GM23248 (cell line): ENCODE data around the gene FAM168B. TPM values are rescaled to one million over a fixed set of nuclear protein-coding genes. Genes with fewer than 3 reads are reported as not detected.

Experiments
- DNase-seq: peaks from one replicate; pipeline ENCODE4 v3.0.0-alpha.2; 2015
- H2AFZ ChIP-seq: fragments of 200-600 bp; sonication (generic); 2 replicates; pipeline ENCODE4 v1.6.1; 2016; ENCODE audit warnings: antibody characterized with exemption
- H3F3A ChIP-seq: fragments of 200-600 bp; sonication (generic); 2 replicates; pipeline ENCODE4 v1.6.1; 2016; ENCODE audit warnings: mild to moderate bottlenecking, antibody characterized with exemption, mixed run types; ENCODE audit not compliant: insufficient read depth
- H3K27ac ChIP-seq: fragments of 200-600 bp; sonication (generic); 2 replicates; pipeline ENCODE4 v1.5.1; 2016; ENCODE audit warnings: mild to moderate bottlenecking
- H3K27me3 ChIP-seq: fragments of 200-600 bp; sonication (generic); replicated peaks from 2 replicates; pipeline ENCODE4 v1.6.1; 2016; ENCODE audit warnings: mild to moderate bottlenecking; ENCODE audit not compliant: insufficient read depth
- H3K36me3 ChIP-seq: fragments of 200-600 bp; sonication (generic); 2 replicates; pipeline ENCODE4 v1.6.1; 2016; ENCODE audit warnings: low read depth, mild to moderate bottlenecking
- H3K4me1 ChIP-seq: fragments of 200-600 bp; sonication (generic); 2 replicates; pipeline ENCODE4 v1.6.1; 2016; ENCODE audit warnings: mild to moderate bottlenecking; ENCODE audit not compliant: insufficient read depth
- H3K4me2 ChIP-seq: fragments of 200-600 bp; sonication (generic); one replicate; pipeline ENCODE4 v1.6.1; 2016; ENCODE audit warnings: mild to moderate bottlenecking; ENCODE audit not compliant: unreplicated experiment
- H3K4me3 ChIP-seq: fragments of 200-600 bp; sonication (generic); 2 replicates; pipeline ENCODE4 v1.5.1; 2016; ENCODE audit warnings: mild to moderate bottlenecking
- H3K79me2 ChIP-seq: fragments of 200-600 bp; sonication (generic); 2 replicates; pipeline ENCODE4 v1.6.1; 2016; ENCODE audit warnings: mild to moderate bottlenecking; ENCODE audit not compliant: insufficient read depth
- H3K9ac ChIP-seq: fragments of 200-600 bp; sonication (generic); 2 replicates; pipeline ENCODE4 v1.6.1; 2016; ENCODE audit warnings: mild to moderate bottlenecking
- H3K9me2 ChIP-seq: fragments of 200-600 bp; sonication (generic); 2 replicates; pipeline ENCODE4 v1.6.1; 2016; ENCODE audit warnings: mixed run types, mild to moderate bottlenecking, moderate library complexity; ENCODE audit not compliant: insufficient read depth
- H3K9me3 ChIP-seq: fragments of 200-600 bp; sonication (generic); one replicate; pipeline ENCODE4 v1.6.1; 2017; ENCODE audit warnings: low read depth
- H4K20me1 ChIP-seq: fragments of 200-600 bp; sonication (generic); 2 replicates; pipeline ENCODE4 v1.6.0; 2016; ENCODE audit not compliant: insufficient read depth
- EZH2 ChIP-seq: fragments of 200-600 bp; sonication (generic); IDR thresholded peaks from 2 replicates; pipeline ENCODE4 v1.6.1; 2018; ENCODE audit warnings: antibody characterized with exemption, mild to moderate bottlenecking; ENCODE audit not compliant: insufficient read depth, poor library complexity, severe bottlenecking
- EZH2phosphoT487 ChIP-seq: fragments of 200-600 bp; sonication (generic); IDR thresholded peaks from 2 replicates; pipeline ENCODE4 v1.6.1; 2018; ENCODE audit warnings: antibody characterized with exemption, moderate library complexity, mild to moderate bottlenecking, low read depth; ENCODE audit not compliant: insufficient read depth
- WGBS, 2 experiments: methylation state at CpG; one replicate each; pipeline ENCODE4 v1.1.6; 2015 to 2017; ENCODE audit warnings: low lambda C conversion rate in 2 of 2, low coverage in 1 of 2; ENCODE audit errors: missing lambda C conversion rate in 2 of 2; 5-methylcytosine and 5-hydroxymethylcytosine counted together
- in situ Hi-C: fragments of 300-500 bp; cut with MboI; formaldehyde crosslinking; loops from 2 replicates; pipeline ENCODE4 v1.15.0; 2020
- polyA plus RNA-seq: library from polyadenylated mRNA; unstranded; fragments of >200 nt; fragmentation: Nextera tagmentation; extraction: Ambion mirVana; gene quantifications from 2 replicates; pipeline ENCODE4 v1.2.1, GENCODE V29; 2016
- total RNA-seq: library from RNA; depleted of rRNA; stranded (reverse); fragments of >200 nt; shearing (Covaris generic); gene quantifications from 2 replicates; pipeline ENCODE4 v1.2.3, GENCODE V29; 2014

The FAM168B gene
- total and polyA plus RNA-seq, 2 experiments from 2014 or later, result 47.6 to 125 TPM

DNA sequence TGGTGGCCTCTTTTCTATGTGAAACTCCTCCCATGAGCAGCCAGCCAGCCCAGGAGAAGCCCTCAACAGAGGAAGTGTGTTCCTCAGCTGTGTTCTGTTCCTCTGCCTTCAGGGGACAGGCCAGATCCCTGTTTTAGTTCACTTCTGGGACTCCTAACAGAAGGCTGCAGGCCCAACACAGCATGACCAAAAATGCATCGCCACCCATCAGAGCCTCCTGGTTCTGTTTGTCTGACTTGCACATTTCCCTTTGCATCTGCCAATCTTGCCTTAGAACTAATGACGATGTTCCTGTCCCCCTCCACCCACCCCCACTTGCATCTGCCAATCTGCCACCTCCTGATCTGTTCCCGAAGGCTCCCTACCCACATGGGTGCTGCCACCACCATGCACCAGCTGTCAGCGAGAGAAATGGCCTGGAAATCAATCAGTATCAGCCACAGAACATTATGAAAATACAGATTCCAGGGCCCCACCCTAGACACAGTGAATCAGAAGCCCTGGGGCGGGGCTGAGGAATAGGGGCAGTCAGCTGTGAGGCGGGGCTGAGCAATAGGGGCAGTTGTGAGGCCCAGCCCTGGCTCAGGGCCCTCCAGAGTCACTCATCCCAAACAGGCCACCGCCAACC lies 51.0 kb downstream of the FAM168B start:
- TF ChIP-seq EZH2phosphoT487 (no peak), EZH2 (no peak)
- no peak overlapping the region for H3K4me3 ChIP-seq
- H4K20me1 ChIP-seq, result no peaks in the 10 kb centered on the region
- no peak overlapping the region for H3K9ac ChIP-seq
- no peaks in the 10 kb centered on the region for H3F3A ChIP-seq
- DNase-seq, result peak; percentile 68
- no peak overlapping the region for H3K4me2 ChIP-seq
- no peaks in the 10 kb centered on the region for H3K79me2 ChIP-seq
- WGBS, 2 experiments, result 85 to 89% methylated on average over 7 of the region's 7 CpGs
- H3K27me3 ChIP-seq, result no peaks in the 10 kb centered on the region
- no peak overlapping the region for H3K27ac ChIP-seq
- no peak overlapping the region for H2AFZ ChIP-seq
- H3K9me3 ChIP-seq, result no peaks in the 10 kb centered on the region
- no peaks in the 10 kb centered on the region for H3K36me3 ChIP-seq
- H3K4me1 ChIP-seq, result peaks cover 2% of the 10 kb centered on the region; the same call in 1 of the 2 replicates
- H3K9me2 ChIP-seq, result no peaks in the 10 kb centered on the region
- in situ Hi-C loops, result no loop called here

DNA sequence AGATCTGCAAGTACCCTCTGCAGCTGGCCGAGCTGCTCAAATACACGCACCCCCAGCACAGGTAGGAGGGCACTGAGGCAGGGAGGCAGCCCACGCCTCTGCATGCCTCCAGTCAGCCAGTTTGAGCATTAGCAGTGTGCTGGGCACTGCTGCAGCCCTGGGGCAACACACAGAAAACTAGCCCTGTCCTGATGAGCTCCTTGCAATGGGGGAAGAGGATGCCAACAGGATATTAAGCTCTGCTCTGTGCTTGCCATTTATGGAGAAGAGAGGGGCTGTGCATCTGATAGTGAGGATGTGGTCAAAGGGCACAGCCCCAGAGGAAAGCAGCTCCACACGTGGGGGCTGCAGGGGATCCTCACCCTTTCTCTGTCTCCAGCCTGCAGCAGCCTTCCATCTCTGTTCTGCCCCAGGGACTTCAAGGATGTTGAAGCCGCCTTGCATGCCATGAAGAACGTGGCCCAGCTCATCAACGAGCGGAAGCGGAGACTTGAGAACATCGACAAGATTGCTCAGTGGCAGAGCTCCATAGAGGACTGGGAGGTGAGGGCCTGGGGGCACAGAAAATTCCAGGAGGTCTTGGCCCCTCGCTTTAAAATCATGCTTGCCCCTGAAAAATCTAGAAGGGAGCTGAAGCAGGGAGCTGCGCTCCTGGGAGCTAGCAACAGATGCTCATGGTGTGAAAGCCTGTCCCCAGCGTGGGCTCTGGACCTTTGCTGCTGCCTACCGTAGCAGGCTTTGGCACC lies 51.7 kb downstream of the FAM168B start:
- no peak for TF ChIP-seq EZH2phosphoT487
- TF ChIP-seq EZH2, result no peak
- H3F3A ChIP-seq, result no peaks in the 10 kb centered on the region
- peaks cover 2% of the 10 kb centered on the region; the same call in 1 of the 2 replicates for H3K4me1 ChIP-seq
- H3K9me2 ChIP-seq, result no peaks in the 10 kb centered on the region
- no peaks in the 10 kb centered on the region for H3K79me2 ChIP-seq
- DNase-seq, result no peak
- H3K4me3 ChIP-seq, result no peak overlapping the region
- H3K9ac ChIP-seq, result no peak overlapping the region
- WGBS, 2 experiments, result 90 to 94% methylated on average over 12 to 14 of the region's 14 CpGs
- no peaks in the 10 kb centered on the region for H3K36me3 ChIP-seq
- no peaks in the 10 kb centered on the region for H4K20me1 ChIP-seq
- H3K27ac ChIP-seq, result no peak overlapping the region
- H2AFZ ChIP-seq, result no peak overlapping the region
- in situ Hi-C loops, result no loop called here
- H3K4me2 ChIP-seq, result no peak overlapping the region
- H3K27me3 ChIP-seq, result no peaks in the 10 kb centered on the region
- H3K9me3 ChIP-seq, result no peaks in the 10 kb centered on the region

DNA sequence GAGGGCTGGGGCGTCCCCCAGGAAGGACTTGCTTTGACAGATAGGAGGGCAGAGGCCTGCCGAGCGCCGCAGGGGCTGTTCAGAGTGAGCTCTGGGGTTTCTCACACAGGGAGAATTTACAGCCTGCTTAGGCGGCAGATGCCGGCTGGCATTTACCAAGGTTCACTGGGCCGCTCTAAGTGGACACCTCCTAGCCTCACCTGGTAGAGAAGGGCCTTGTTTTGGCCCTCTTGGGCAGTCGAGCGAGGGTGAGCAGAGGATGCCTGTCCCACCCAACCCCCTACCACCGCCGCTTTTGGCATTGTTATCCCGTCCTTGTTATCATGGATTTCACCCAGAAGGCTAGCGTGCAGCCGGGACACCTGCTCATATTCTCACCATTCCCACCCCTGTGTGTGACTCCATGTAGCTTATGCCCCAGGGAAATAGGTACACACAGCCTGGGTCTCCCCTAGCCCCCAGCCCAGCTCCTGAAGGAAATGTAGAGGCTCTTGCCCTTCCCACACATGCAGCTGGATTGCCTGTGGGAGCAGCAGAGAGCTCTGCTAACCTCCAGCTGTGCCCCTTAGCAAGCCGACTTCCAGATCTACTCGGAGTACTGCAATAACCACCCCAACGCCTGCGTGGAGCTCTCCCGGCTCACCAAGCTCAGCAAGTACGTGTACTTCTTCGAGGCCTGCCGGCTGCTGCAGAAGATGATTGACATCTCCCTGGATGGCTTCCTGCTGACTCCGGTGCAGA lies 52.4 kb downstream of the FAM168B start:
- H3K36me3 ChIP-seq, result no peaks in the 10 kb centered on the region
- no peaks in the 10 kb centered on the region for H3K9me2 ChIP-seq
- H3K4me1 ChIP-seq, result peaks cover 2% of the 10 kb centered on the region; the same call in 1 of the 2 replicates
- H3K9ac ChIP-seq, result no peak overlapping the region
- H3K79me2 ChIP-seq, result no peaks in the 10 kb centered on the region
- H4K20me1 ChIP-seq, result no peaks in the 10 kb centered on the region
- DNase-seq, result no peak
- TF ChIP-seq EZH2 (no peak), EZH2phosphoT487 (no peak)
- 90 to 91% methylated on average over 23 of the region's 23 CpGs for WGBS, 2 experiments
- H3F3A ChIP-seq, result no peaks in the 10 kb centered on the region
- H3K27me3 ChIP-seq, result no peaks in the 10 kb centered on the region
- in situ Hi-C loops, result no loop called here
- H3K9me3 ChIP-seq, result no peaks in the 10 kb centered on the region
- H3K4me3 ChIP-seq, result no peak overlapping the region
- H2AFZ ChIP-seq, result no peak overlapping the region
- H3K27ac ChIP-seq, result no peak overlapping the region
- H3K4me2 ChIP-seq, result no peak overlapping the region

DNA sequence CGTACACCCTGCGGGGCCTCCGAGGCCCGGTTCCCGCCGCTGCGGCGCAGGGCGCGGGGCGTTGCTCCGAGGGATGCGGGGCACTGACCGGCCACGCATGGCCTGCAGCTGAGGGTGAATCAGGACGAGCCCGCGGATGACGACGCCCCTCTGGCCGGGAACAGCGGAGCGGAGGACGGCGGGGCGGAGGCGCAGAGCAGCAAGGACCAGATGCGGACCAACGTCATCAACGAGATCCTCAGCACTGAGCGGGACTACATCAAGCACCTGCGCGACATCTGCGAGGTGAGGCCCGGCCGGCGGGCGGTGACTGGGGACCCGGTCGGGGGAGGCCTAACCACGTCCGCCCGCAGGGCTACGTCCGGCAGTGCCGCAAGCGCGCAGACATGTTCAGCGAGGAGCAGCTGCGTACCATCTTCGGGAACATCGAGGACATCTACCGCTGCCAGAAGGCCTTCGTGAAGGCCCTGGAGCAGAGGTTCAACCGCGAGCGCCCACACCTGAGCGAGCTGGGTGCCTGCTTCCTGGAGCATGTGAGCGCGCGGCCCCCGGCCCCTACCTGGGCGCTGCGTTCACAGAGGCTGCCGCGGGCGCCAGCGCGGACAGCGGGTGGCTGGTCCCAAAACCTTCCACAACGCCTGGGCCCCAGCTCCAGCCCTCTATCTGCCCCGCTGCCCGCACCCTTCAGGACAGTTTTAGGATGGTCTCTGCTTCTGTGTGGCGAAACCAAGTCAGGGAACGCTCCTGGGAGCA lies 53.2 kb downstream of the FAM168B start:
- Histone ChIP-seq H3K4me3 (no peak overlapping the region), H3K4me2 (no peak overlapping the region), H2AFZ (no peak overlapping the region), H3K9ac (no peak overlapping the region), H3F3A (no peaks in the 10 kb centered on the region), H3K27me3 (no peaks in the 10 kb centered on the region), H3K9me3 (no peaks in the 10 kb centered on the region), H3K27ac (no peak overlapping the region), H3K79me2 (no peaks in the 10 kb centered on the region), H3K4me1 (peaks cover 2% of the 10 kb centered on the region; the same call in 1 of the 2 replicates), H3K36me3 (no peaks in the 10 kb centered on the region), H4K20me1 (no peaks in the 10 kb centered on the region), H3K9me2 (no peaks in the 10 kb centered on the region)
- DNase-seq, result no peak
- 88 to 94% methylated on average over 67 to 73 of the region's 75 CpGs for WGBS, 2 experiments
- in situ Hi-C loops, result no loop called here
- TF ChIP-seq EZH2phosphoT487, result no peak
- TF ChIP-seq EZH2, result no peak
